ENCODE results near the gene SRC.

SRC gene

DNA sequence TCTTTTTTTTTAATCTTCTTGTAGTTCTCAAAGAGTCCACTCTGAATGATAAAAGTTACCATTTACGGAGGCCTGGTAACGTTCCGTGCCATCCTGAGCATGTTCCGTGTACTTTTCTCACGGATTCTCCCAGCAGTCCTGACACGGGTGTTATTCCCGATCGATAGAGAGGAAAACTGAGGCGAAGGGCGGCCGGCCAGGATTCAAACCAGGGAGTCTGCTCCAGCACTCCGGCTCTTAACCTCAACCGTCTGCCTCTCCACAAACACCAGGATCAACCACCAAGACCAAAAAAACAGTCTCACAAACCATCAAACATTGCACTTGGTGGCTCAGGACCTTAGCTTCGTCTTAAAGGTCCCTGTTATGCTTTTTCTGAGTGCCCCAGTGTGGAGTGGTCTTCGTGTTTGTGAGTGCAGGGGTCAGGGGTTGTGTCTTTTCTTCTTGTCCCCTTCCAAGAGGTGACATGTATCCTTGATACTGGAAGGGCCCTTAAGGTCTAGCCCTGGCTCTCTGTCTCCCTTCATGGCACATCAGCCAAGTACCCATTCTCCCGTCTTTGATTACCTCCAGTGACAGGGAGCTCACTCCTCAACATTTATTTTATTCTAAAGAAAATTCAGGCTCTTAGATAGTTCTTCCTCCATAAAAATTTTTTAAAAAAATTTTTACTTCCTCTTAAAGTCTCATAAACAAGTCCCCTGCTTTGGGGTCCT is 35.1 kb downstream of the SRC start:
- TF ChIP-seq EZH2phosphoT487 (conservative IDR thresholded peaks at IDR 0.05; ENCODE audit: low read length), result no peak
- TF ChIP-seq, protein P1, sequence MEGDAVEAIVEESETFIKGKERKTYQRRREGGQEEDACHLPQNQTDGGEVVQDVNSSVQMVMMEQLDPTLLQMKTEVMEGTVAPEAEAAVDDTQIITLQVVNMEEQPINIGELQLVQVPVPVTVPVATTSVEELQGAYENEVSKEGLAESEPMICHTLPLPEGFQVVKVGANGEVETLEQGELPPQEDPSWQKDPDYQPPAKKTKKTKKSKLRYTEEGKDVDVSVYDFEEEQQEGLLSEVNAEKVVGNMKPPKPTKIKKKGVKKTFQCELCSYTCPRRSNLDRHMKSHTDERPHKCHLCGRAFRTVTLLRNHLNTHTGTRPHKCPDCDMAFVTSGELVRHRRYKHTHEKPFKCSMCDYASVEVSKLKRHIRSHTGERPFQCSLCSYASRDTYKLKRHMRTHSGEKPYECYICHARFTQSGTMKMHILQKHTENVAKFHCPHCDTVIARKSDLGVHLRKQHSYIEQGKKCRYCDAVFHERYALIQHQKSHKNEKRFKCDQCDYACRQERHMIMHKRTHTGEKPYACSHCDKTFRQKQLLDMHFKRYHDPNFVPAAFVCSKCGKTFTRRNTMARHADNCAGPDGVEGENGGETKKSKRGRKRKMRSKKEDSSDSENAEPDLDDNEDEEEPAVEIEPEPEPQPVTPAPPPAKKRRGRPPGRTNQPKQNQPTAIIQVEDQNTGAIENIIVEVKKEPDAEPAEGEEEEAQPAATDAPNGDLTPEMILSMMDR (IDR thresholded peaks at IDR 0.05; ENCODE audit: insufficient read depth, low read length, poor library complexity, severe bottlenecking), result no peak
- H3K9ac ChIP-seq (ENCODE audit: low read length), result no peak overlapping the region
- H3K4me2 ChIP-seq (ENCODE audit: low read depth, low read length, poor library complexity, severe bottlenecking), result no peak overlapping the region
- H3K9me2 ChIP-seq (replicated peaks; ENCODE audit: insufficient read depth, low read length), result no peaks in the 10 kb centered on the region
- no peak overlapping the region for H3K27ac ChIP-seq (ENCODE audit: low read depth, low read length)
- no peaks in the 10 kb centered on the region for H3K36me3 ChIP-seq (ENCODE audit: low read length)
- no peaks in the 10 kb centered on the region for H3K27me3 ChIP-seq (ENCODE audit: low read length)
- no peak overlapping the region for H2AFZ ChIP-seq (ENCODE audit: low read depth, low read length, severe bottlenecking)
- H4K20me1 ChIP-seq (ENCODE audit: low read depth, low read length), result no peaks in the 10 kb centered on the region
- H3F3A ChIP-seq (ENCODE audit: insufficient read depth), result no peaks in the 10 kb centered on the region
- H3K9me3 ChIP-seq (ENCODE audit: insufficient read depth, low read length), result no peaks in the 10 kb centered on the region
- H3K79me2 ChIP-seq (ENCODE audit: insufficient read depth, low read length), result no peaks in the 10 kb centered on the region
- H3K4me3 ChIP-seq (ENCODE audit: insufficient read depth, low read length, poor library complexity, severe bottlenecking), result no peak overlapping the region

DNA sequence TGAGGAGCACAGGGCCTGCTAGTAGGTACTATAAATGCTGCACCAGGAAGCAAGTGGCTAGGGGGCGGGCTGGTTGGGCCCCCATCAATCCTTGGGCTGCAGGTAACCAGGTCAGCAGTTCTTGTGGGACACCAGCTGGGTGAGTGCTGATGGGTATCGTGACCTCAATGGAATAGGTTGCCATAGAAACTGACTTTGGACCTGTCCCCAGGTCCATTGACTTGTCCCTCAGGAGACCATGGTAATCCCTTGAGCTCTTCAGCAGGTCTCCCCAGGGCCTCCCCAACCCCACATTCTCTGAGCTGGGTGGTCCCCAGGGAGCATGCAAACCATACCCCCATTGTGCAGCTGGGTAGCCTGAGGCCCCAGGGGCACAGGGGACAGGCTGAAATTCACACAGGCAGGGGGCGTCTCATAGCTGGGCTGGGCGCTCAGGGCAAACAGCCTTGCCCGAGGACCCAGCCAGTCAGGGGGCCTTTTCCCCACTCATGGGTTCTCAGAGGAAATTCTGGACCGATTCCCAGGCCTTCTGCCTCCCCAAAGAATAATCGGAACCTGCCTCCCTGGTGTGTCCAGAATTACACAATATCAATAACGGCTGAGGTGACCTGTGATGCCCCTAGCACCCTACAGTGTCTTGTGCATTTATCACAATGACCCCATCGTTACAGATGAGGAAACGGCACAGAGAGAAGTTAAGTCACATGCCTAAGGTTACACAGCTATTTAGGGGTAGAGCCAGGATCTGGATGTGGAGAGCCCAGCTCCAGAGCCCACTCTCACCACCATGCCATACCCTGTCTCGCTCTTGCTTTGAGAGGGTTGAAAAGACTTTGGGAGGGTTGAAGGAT is 35.9 kb downstream of the SRC start:
- H3K27ac ChIP-seq (ENCODE audit: low read depth, low read length), result no peak overlapping the region
- no peak overlapping the region for H3K4me3 ChIP-seq (ENCODE audit: insufficient read depth, low read length, poor library complexity, severe bottlenecking)
- no peaks in the 10 kb centered on the region for H3K36me3 ChIP-seq (ENCODE audit: low read length)
- H3K9ac ChIP-seq (ENCODE audit: low read length), result no peak overlapping the region
- no peaks in the 10 kb centered on the region for H3K27me3 ChIP-seq (ENCODE audit: low read length)
- H2AFZ ChIP-seq (ENCODE audit: low read depth, low read length, severe bottlenecking), result no peak overlapping the region
- TF ChIP-seq EZH2phosphoT487 (conservative IDR thresholded peaks at IDR 0.05; ENCODE audit: low read length), result no peak
- TF ChIP-seq, protein P1 (IDR thresholded peaks at IDR 0.05; ENCODE audit: insufficient read depth, low read length, poor library complexity, severe bottlenecking), result no peak
- H3F3A ChIP-seq (ENCODE audit: insufficient read depth), result no peaks in the 10 kb centered on the region
- H3K9me2 ChIP-seq (replicated peaks; ENCODE audit: insufficient read depth, low read length), result no peaks in the 10 kb centered on the region
- H3K79me2 ChIP-seq (ENCODE audit: insufficient read depth, low read length), result no peaks in the 10 kb centered on the region
- no peak overlapping the region for H3K4me2 ChIP-seq (ENCODE audit: low read depth, low read length, poor library complexity, severe bottlenecking)
- no peaks in the 10 kb centered on the region for H4K20me1 ChIP-seq (ENCODE audit: low read depth, low read length)
- no peaks in the 10 kb centered on the region for H3K9me3 ChIP-seq (ENCODE audit: insufficient read depth, low read length)

DNA sequence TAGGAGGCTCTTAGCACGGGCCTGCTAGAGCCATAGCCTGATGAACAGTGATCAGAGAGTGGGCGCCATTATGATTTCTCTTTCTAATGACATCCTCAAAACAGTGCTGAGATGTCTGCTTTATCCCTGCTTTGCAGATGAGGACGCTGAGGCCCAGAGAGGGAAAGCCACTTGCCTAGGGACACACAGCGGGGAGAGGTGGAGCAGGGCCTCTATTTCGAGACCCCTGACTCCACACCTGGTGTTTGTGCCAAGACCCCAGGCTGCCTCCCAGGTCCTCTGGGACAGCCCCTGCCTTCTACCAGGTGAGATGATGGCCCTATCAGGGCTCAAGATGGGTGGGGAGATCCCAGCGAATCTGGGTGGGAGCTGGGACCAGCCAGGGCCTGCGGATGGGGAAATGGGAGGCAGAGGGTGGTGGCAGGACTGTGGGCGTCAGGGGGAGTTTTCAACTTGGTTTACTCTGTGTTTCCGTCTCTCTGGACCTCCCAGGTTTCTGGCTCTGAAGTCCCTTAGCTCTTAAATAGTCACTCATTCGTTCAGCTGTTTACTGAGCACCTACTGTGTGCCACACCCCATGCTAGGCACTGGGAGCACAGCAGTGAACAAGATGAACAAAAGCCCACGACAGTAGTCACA is 36.7 kb downstream of the SRC start:
- Histone ChIP-seq H3K9ac (ENCODE audit: low read length) (no peak overlapping the region), H3K27me3 (ENCODE audit: low read length) (no peaks in the 10 kb centered on the region), H3K27ac (ENCODE audit: low read depth, low read length) (no peak overlapping the region), H3K9me3 (ENCODE audit: insufficient read depth, low read length) (no peaks in the 10 kb centered on the region), H2AFZ (ENCODE audit: low read depth, low read length, severe bottlenecking) (no peak overlapping the region), H3K4me3 (ENCODE audit: insufficient read depth, low read length, poor library complexity, severe bottlenecking) (no peak overlapping the region), H3K4me2 (ENCODE audit: low read depth, low read length, poor library complexity, severe bottlenecking) (no peak overlapping the region), H3K79me2 (ENCODE audit: insufficient read depth, low read length) (no peaks in the 10 kb centered on the region), H4K20me1 (ENCODE audit: low read depth, low read length) (no peaks in the 10 kb centered on the region), H3K36me3 (ENCODE audit: low read length) (no peaks in the 10 kb centered on the region), H3F3A (ENCODE audit: insufficient read depth) (no peaks in the 10 kb centered on the region), H3K9me2 (replicated peaks; ENCODE audit: insufficient read depth, low read length) (no peaks in the 10 kb centered on the region)
- TF ChIP-seq, protein P1 (IDR thresholded peaks at IDR 0.05; ENCODE audit: insufficient read depth, low read length, poor library complexity, severe bottlenecking), result no peak
- TF ChIP-seq EZH2phosphoT487 (conservative IDR thresholded peaks at IDR 0.05; ENCODE audit: low read length), result no peak

Data from SU-DHL-6 (cell line).